ENCODE results near the gene LATS1.
A peak's percentile ranks its signal among the peaks of the same experiment; 100 is the strongest.
"Not testable (repeated sequence)": the region's sequence is repeated elsewhere in the genome, so short reads cannot be mapped to it uniquely, and the experiment has no call there.

LATS1 gene
- long read RNA-seq, donor 1, partial matches to known transcripts, result 0 of 2 reads
- long read RNA-seq, donor 1, other reads (novel, unspliced or antisense), result 0 of 2 reads
- long read RNA-seq, donor 2, full-length matches to known transcripts, result 1 of 1 reads
- long read RNA-seq, donor 2, partial matches to known transcripts, result 0 of 1 reads
- long read RNA-seq, donor 2, other reads (novel, unspliced or antisense), result 0 of 1 reads
- long read RNA-seq, donor 3, full-length matches to known transcripts, result 7 of 7 reads
- long read RNA-seq, donor 3, partial matches to known transcripts, result 0 of 7 reads
- long read RNA-seq, donor 3, other reads (novel, unspliced or antisense), result 0 of 7 reads
- long read RNA-seq, donor 4, full-length matches to known transcripts, result 6 of 11 reads
- long read RNA-seq, donor 4, partial matches to known transcripts, result 5 of 11 reads
- long read RNA-seq, donor 4, other reads (novel, unspliced or antisense), result 0 of 11 reads
- long read RNA-seq, donor 5, full-length matches to known transcripts, result 6 of 6 reads
- long read RNA-seq, donor 5, partial matches to known transcripts, result 0 of 6 reads
- long read RNA-seq, donor 5, other reads (novel, unspliced or antisense), result 0 of 6 reads
- long read RNA-seq, donor 6, full-length matches to known transcripts, result 9 of 9 reads
- long read RNA-seq, donor 6, partial matches to known transcripts, result 0 of 9 reads
- long read RNA-seq, donor 6, other reads (novel, unspliced or antisense), result 0 of 9 reads
- long read RNA-seq, donor 7, full-length matches to known transcripts, result 8 of 8 reads
- long read RNA-seq, donor 7, partial matches to known transcripts, result 0 of 8 reads
- long read RNA-seq, donor 7, other reads (novel, unspliced or antisense), result 0 of 8 reads
- long read RNA-seq, donor 8, full-length matches to known transcripts, result 4 of 4 reads
- long read RNA-seq, donor 8, partial matches to known transcripts, result 0 of 4 reads
- long read RNA-seq, donor 8, other reads (novel, unspliced or antisense), result 0 of 4 reads

- DNase-seq, result peak; percentile 99
These were observed at the start of gene LATS1 for GRCh38 chr6:149717588-149718458. TSS of gene LATS1 (minus strand) at chr6:149718101. CDS start at chr6:149702126, 15,975 bp downstream.

DNA sequence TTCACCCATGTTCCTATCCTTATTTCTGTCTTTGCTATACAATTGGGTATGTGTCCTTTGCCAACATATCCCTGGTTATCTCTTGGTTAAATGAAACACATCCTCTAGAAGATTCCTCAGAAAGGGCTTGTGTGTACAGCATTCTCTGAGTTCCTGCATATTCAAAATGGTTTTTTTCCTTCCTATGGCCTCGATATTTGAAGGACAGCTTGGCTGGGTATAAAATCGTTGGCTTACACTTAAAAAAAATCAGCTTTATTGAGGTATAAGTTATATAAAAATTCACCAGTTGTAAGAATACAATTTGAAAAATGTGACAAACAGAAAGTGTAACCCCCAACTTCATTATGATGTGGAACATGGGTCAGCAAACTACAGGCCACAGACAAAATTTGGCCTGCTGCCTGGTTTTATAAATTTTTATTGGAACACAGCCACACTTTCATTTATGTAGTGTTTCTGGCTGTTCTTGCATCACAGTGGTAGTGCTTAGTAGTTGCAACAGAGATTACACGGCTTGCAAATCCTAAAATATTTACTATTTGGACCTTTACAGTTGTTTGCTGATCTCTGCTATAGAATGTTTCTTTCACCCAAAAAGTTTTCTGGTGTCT, 48.4 kb upstream of the LATS1 start:
- no peak for DNase-seq

DNA sequence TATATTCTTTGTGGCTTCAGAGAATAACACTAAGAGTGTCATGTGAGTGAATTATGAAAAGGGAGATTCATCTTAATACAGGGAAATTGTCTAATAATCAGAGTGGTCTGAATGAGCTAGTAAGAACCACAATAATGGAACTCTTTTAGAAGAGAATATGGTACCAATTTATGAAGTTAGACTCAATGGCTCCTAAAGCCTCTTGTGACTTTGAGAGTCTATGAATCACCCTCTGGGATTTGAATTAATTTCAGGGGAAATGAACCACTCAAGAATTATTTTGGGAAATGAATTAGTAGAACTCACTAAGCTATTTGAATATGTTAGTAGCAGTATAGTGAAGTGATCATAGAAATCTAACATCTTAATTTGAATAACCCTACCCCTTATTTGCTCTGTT, 46.0 kb upstream of the LATS1 start:
- DNase-seq, result no peak

GRCh38 chr6:149761438-149761837, 43.5 kb upstream of the LATS1 start:
- no peak for DNase-seq

DNA sequence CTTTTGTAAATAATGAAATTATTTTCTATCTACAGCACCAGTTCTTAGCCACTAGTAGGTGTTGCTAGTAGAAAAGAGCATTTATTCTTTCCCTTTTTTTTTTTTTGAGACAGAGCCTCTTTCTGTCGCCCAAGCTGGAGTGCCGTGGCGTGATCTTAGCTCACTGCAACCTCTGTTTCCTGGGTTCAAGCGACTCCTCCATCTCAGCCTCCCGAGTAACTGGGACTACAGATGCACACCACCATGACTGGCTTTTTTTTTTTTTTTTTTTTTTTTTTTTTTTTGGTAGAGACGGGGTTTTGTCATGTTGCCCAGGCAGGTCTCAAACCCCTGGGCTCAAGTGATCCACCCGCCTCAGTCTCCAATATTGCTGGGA, 38.3 kb upstream of the LATS1 start:
- no peak for DNase-seq

GRCh38 chr6:149755300-149756260, 37.7 kb upstream of the LATS1 start:
- DNase-seq, result no peak

GRCh38 chr6:149754548-149754947, 36.6 kb upstream of the LATS1 start:
- no peak for DNase-seq

DNA sequence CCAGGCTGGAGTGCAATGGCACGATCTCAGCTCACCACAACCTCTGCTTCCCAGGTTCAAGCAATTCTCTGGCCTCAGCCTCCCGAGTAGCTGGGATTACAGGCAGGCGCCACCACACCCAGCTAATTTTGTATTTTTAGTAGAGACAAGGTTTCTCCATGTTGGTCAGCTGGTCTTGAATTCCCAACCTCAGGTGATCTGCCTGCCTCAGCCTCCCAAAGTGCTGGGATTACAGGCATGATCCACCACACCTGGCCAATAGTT, 35.4 kb upstream of the LATS1 start:
- DNase-seq, result not testable (repeated sequence)

- DNase-seq, result no peak
These were observed 34.9 kb upstream of the LATS1 start for GRCh38 chr6:149752600-149753373.

DNA sequence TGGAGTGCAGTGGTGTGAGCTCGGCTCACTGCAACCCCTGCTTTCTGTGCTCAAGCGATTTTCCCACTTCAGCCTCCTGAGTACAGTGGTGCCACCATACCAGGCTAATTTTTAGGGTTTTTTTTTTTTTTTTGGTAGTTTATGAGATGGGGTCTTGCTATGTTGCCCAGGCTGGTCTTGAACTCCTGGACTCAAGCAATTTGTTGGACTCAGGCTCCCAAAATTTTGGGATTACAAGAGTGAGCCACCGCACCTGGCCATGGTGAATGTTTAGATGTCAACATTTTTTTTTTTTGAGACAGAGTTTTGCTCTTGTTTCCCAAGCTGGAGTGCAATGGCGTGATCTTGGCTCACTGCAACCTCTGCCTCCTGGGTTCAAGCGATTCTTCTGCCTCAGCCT, 34.0 kb upstream of the LATS1 start:
- DNase-seq, result not testable (repeated sequence)

DNA sequence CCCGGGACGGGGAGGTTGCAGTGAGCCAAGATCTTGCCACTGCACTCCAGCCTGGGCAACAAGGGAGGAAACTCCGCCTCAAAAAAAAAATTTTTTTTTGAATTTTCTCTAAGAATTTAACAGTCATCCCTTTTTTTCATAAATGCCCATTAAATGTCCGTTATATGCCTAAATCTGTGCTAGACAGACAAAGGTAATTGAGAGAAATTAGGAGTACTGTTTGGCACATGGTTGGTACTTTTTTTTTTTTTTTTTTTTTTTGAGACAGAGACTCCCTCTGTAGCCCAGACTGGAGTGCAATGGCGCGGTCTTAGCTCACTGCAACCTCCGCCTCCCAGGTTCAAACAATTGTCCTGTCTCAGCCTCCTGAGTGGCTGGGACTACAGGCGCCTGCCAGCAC, 33.3 kb upstream of the LATS1 start:
- no peak for DNase-seq

DNA sequence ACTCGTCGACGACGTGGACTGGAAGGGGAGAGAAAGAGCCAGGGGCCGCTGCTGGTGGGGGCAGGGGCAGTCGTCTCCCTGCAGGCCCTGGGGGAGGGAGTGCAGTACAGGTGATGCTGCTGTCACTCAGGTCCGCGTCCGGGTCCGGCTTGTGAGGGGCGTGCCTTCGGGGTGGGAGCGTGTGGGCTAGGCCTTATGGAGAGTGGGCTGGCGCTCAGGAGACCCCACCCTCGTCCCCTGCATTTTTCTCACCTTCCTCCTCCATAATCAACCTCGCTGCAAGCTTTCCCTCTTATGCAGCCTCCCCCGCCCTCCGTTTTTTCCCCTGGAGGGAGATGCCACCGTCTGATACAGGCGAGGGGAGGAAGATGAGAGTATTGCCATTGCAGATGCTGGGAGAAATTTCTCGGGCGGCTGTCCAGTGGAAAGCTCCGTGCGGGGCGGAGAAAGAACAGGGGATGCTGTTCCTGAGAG, 32.3 kb upstream of the LATS1 start:
- DNase-seq, result no peak

DNA sequence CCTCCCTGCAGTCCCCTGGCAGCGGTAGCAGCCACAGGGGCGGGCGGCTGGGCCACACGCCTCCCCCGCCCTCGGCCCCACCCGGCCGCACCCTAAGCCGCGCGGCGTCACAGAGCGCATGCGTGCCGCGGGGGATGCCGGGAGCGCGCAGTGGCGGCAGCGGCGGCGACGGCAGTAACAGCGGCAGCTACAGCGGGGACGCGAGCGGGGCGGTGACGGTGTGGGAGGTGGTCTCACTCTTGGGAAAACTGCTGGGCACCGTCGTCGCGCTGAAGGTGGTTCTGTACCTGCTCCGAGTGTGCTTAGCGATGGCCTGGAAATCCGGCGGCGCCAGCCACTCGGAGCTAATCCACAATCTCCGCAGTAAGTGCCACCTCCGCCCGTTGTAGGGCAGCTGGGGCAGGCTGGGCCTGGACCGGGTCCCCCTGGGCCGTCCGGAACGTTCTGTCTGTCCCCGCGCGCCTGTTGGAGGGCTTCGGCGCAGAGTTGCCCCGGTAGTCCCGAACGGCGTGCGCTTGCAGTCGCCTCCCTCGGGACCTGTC, 31.8 kb upstream of the LATS1 start, which contains the start of gene PCMT1:
Gene PCMT1 (plus strand): TSS at position 148 of the 542 bp plus-strand sequence. CDS start 161 bp downstream, at position 309.
- peak; percentile 91 for DNase-seq

- DNase-seq, result not testable (repeated sequence)
These were observed 31.2 kb upstream of the LATS1 start for GRCh38 chr6:149749082-149749593.

DNA sequence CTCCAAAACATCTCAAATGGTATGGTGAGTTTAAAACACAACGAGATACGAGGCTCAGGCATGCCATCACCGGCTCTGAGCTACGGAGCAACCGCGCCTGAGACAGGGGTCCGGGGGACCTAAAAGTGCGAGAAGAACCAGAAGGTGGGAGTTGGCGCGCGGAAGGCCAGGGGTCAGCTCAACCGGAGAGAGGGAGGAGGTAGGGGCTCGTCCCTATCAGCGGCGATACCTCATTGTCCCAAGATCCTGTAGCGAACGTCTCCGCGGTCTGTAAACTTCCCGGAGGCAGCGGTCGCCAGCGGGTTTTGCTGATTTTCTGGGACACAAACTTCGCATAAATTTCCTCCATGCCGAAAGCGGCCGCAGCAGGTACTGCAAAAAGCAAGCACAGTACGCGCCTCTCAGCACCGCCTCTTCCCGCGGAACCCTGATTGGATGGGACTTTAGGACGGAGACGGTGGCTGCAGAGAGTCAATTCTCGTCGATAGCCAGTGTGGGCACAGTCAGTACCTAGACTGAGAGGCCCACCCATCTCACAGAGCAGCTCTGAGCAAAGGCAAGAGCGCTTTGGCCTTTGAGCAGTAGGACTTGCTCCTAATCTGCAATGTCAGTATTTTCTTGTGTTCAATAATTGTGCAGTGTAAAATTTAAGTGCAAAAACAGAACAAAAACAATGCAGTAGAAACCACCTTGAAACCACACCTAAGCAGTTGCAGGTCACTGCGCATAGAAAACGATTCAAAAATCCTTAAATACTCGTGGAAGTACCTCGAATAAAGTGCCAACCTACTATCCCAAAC, 28.4 kb upstream of the LATS1 start, which contains the start of gene NUP43:
Gene NUP43 (minus strand): TSS at position 383 of the 800 bp plus-strand sequence. CDS start 34 bp downstream, at position 349.
- DNase-seq, result peak; percentile 79

GRCh38 chr6:149745252-149745651, 27.4 kb upstream of the LATS1 start:
- not testable (repeated sequence) for DNase-seq

DNA sequence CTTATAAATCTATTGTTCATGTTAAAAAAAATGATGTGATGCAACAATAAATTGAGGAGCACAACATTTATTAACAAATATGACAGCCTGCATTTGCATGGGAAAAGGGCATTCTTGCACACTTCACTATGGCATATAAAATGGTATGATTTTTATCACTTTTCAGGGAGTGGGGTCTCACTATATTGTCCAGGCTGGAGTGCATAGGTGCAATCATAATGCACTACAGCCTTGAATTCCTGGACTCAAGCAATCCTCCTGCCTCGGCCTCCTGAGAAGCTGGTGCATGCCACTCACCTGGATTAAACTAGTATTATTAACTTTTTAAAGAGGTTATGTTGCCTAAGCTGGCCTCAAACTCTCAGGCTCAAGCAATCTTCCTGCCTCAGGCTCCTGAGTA, 17.0 kb upstream of the LATS1 start:
- no peak for DNase-seq

Data from right kidney (tissue), 9 donors.